ENCODE measurements around the gene LZTS3. TPM values are rescaled to one million over a fixed set of nuclear protein-coding genes. Genes with fewer than 3 reads are reported as not detected.
A peak's percentile ranks its signal among the peaks of the same experiment; 100 is the strongest.

The LZTS3 gene
- total RNA-seq, 1 donor from 2014 or later: 0.84 TPM

DNA sequence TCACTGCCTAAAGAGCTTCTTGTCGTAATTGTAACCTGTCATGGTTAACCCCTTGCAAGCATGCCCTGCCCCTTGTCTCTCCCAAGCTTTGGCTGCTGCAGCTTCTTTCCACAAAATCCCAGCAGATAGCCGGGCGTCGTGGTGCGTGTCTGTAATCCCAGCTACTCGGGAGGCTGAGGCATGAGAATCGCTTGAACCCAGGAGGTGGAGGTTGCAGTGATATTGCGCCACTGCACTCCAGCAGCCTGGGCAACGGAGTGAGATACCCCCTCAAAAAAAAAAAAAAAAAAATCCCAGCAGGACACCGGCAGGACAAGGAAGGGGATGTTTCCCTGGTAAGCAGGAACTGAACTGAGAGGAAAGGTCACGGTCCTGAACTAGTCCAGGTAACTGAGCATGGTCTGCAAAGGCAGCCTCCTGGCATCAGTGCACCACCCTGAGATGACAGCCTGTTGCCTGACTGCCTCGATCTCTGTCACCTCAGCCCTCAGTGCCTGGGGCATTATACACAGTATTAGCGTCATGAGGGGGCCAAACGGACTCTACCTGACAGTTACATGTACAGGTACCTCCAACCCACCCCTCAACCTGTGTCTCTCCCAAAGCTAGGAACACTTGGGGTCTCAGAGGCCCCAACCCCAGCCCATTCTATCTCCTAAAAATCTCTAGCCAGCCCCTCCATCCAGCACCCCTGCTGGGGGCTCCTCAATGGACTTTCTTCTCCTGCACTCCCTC, 1.8 kb downstream of the LZTS3 start:
- intact Hi-C loops (cut with micrococcal nuclease): loop anchor here (2.0 to 10.0 kb wide), 2 partner anchors 33 to 233 kb away; partner anchors contain the start of genes DDRGK1 and DNAAF9
- Mint-ChIP-seq H3K36me3 (ENCODE audit: low read depth) (peaks cover 2% of the 10 kb centered on the region), H3K4me1 (peaks cover 21% of the 10 kb centered on the region), H3K27ac (no peak overlapping the region), H3K4me3 (peak overlapping the region; percentile 82), H3K27me3 (peaks cover 41% of the 10 kb centered on the region), H3K9me3 (no peaks in the 10 kb centered on the region)
- TF ChIP-seq CTCF (IDR thresholded peaks at IDR 0.05): no peak
- ATAC-seq (ENCODE audit: low read depth) (no peak), DNase-seq (no peak)
- CTCF ChIA-PET: no interaction called here
- POLR2A ChIA-PET: interaction anchor here (0.7 kb wide), 2 partner anchors 12 kb away, joined by 3 to 4 read pairs; no protein-coding TSS in a partner anchor

- Mint-ChIP-seq H3K27ac (no peak overlapping the region), H3K9me3 (no peaks in the 10 kb centered on the region), H3K27me3 (peaks cover 35% of the 10 kb centered on the region), H3K4me3 (no peak overlapping the region), H3K4me1 (peaks cover 13% of the 10 kb centered on the region), H3K36me3 (ENCODE audit: low read depth) (peaks cover 2% of the 10 kb centered on the region)
- intact Hi-C loops (cut with micrococcal nuclease): no loop called here
- no peak for TF ChIP-seq CTCF (IDR thresholded peaks at IDR 0.05)
- ATAC-seq (ENCODE audit: low read depth) (no peak), DNase-seq (no peak)
- CTCF ChIA-PET: no interaction called here
- POLR2A ChIA-PET: interaction anchor here (0.6 to 0.7 kb wide), 2 partner anchors 21 to 326 kb away, joined by 7 read pairs; no protein-coding TSS in a partner anchor
These were observed 4.3 kb downstream of the LZTS3 start for GRCh38 chr20:3168829-3169590.

GRCh38 chr20:3168079-3168828, 5.1 kb downstream of the LZTS3 start:
- H3K27ac Mint-ChIP-seq: no peak overlapping the region
- H3K4me3 Mint-ChIP-seq: no peak overlapping the region
- H3K36me3 Mint-ChIP-seq (ENCODE audit: low read depth): peaks cover 2% of the 10 kb centered on the region
- H3K27me3 Mint-ChIP-seq: peaks cover 35% of the 10 kb centered on the region
- DNase-seq (no peak), ATAC-seq (ENCODE audit: low read depth) (no peak)
- POLR2A ChIA-PET: interaction anchor here (0.6 kb wide), 1 partner anchor 49 kb away, joined by 3 read pairs; no protein-coding TSS in a partner anchor
- CTCF ChIA-PET: no interaction called here
- intact Hi-C loops (cut with micrococcal nuclease): no loop called here
- no peaks in the 10 kb centered on the region for H3K9me3 Mint-ChIP-seq
- no peak for TF ChIP-seq CTCF (IDR thresholded peaks at IDR 0.05)
- peaks cover 10% of the 10 kb centered on the region for H3K4me1 Mint-ChIP-seq

DNA sequence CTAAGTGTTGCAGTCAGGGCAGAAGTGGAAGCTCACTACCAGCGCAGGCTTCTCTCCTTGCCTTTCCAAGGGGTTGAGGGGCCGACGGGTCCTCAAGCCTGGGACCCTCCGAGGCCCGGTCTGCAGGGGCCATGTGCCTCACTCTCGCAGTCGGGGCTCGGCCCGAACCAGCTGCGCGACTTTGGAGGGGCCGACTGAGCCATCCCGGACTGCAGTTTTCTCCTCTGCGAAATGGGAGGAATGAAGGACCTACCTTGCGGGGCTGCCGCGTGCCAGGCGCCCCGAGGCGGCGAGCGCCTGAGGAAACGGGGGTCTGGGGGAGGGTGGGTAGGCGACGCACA, 5.6 kb downstream of the LZTS3 start:
- no peaks in the 10 kb centered on the region for H3K9me3 Mint-ChIP-seq
- no peak for TF ChIP-seq CTCF (IDR thresholded peaks at IDR 0.05)
- intact Hi-C loops (cut with micrococcal nuclease): no loop called here
- no peak overlapping the region for H3K4me3 Mint-ChIP-seq
- H3K4me1 Mint-ChIP-seq: peaks cover 9% of the 10 kb centered on the region
- ChIA-PET CTCF (no interaction called here), POLR2A (interaction anchor here (0.6 kb wide), 1 partner anchor 49 kb away, joined by 3 read pairs; no protein-coding TSS in a partner anchor)
- peaks cover 35% of the 10 kb centered on the region for H3K27me3 Mint-ChIP-seq
- ATAC-seq (ENCODE audit: low read depth): no peak
- no peak for DNase-seq
- H3K36me3 Mint-ChIP-seq (ENCODE audit: low read depth): peaks cover 2% of the 10 kb centered on the region
- no peak overlapping the region for H3K27ac Mint-ChIP-seq
